GM13977 (cell line): ENCODE results near the gene PIGBOS1.

Experiments
- DNase-seq: peaks from one replicate; pipeline ENCODE4 v3.0.0; 2012; ENCODE audit warnings: low spot score
- in situ Hi-C: fragments of 300-500 bp; cut with MboI; formaldehyde crosslinking; loops from one replicate; pipeline ENCODE4 v1.12.0; 2022; ENCODE audit warnings: low sequenced_read_pairs, low pct_unique_long_range_greater_than_20kb, mixed read lengths, inconsistent platforms; ENCODE audit not compliant: unreplicated experiment
- TF ChIP-seq, protein P1 (sequence below): IDR thresholded peaks from 2 replicates; pipeline ENCODE4 v1.5.1; 2012; ENCODE audit warnings: mild to moderate bottlenecking, control low read depth; ENCODE audit not compliant: insufficient read depth; ENCODE audit errors: extremely low read depth, missing control alignments

Gene PIGBOS1

DNA sequence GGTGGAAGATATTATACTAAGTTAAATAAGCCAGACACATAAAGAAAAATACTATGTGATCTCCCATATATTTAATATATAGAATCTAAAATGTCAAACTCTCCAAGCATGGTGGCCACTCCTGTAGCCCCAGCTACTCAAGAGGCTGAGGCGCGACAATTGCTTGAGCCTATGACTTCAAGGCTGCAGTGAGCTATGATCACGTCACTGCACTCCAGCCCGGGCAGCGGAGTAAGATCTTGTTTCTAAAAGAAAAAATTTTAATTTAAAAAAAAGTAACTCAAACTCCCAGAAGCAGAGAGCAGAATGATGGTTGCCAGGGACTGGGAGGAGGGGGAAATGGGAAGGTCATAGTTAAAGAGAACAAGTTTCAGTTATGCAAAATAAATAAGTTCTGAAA, 42.6 kb downstream of the PIGBOS1 start:
- no peak for DNase-seq
- in situ Hi-C loops: no loop called here
- TF ChIP-seq, protein P1, sequence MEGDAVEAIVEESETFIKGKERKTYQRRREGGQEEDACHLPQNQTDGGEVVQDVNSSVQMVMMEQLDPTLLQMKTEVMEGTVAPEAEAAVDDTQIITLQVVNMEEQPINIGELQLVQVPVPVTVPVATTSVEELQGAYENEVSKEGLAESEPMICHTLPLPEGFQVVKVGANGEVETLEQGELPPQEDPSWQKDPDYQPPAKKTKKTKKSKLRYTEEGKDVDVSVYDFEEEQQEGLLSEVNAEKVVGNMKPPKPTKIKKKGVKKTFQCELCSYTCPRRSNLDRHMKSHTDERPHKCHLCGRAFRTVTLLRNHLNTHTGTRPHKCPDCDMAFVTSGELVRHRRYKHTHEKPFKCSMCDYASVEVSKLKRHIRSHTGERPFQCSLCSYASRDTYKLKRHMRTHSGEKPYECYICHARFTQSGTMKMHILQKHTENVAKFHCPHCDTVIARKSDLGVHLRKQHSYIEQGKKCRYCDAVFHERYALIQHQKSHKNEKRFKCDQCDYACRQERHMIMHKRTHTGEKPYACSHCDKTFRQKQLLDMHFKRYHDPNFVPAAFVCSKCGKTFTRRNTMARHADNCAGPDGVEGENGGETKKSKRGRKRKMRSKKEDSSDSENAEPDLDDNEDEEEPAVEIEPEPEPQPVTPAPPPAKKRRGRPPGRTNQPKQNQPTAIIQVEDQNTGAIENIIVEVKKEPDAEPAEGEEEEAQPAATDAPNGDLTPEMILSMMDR: no peak

- DNase-seq: no peak
- in situ Hi-C loops: no loop called here
- TF ChIP-seq, protein P1: no peak
These were observed 48.6 kb downstream of the PIGBOS1 start for GRCh38 chr15:55270291-55270690.

GRCh38 chr15:55268176-55268695, 50.7 kb downstream of the PIGBOS1 start:
- no peak for DNase-seq
- TF ChIP-seq, protein P1: no peak
- in situ Hi-C loops: no loop called here

GRCh38 chr15:55267401-55268175, 51.3 kb downstream of the PIGBOS1 start:
- in situ Hi-C loops: no loop called here
- TF ChIP-seq, protein P1: no peak
- DNase-seq: no peak
